Measurements from ENCODE around the gene AGO1. TPM values are rescaled to one million over a fixed set of nuclear protein-coding genes. Genes with fewer than 3 reads are reported as not detected.

The AGO1 gene
- total and polyA plus RNA-seq, 2 of the 8 experiments (the other 6 are each of a cell fraction or from before 2014, with no cell fraction given), result 15.1 to 73.7 TPM

DNA sequence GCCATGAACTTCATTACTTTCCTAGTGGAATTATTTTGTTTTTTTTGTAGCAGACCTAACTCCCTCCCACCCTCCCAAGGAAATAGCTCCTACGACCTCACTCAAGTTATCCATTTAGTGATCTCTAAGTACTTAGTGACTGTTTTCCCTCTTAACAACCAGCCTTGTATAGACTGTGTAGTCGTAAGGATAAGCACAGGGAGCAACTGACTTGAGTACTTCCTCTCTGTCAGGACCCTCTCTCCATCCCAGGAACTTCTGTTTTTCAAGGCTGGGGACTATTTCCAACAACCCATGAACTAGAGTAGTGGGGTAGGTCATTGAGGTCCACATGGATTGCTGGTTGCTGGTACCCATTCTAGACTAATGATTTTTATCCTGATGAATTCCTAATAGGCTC, 1.9 kb downstream of the AGO1 start (continued):
- TF ChIP-seq, protein P1, sequence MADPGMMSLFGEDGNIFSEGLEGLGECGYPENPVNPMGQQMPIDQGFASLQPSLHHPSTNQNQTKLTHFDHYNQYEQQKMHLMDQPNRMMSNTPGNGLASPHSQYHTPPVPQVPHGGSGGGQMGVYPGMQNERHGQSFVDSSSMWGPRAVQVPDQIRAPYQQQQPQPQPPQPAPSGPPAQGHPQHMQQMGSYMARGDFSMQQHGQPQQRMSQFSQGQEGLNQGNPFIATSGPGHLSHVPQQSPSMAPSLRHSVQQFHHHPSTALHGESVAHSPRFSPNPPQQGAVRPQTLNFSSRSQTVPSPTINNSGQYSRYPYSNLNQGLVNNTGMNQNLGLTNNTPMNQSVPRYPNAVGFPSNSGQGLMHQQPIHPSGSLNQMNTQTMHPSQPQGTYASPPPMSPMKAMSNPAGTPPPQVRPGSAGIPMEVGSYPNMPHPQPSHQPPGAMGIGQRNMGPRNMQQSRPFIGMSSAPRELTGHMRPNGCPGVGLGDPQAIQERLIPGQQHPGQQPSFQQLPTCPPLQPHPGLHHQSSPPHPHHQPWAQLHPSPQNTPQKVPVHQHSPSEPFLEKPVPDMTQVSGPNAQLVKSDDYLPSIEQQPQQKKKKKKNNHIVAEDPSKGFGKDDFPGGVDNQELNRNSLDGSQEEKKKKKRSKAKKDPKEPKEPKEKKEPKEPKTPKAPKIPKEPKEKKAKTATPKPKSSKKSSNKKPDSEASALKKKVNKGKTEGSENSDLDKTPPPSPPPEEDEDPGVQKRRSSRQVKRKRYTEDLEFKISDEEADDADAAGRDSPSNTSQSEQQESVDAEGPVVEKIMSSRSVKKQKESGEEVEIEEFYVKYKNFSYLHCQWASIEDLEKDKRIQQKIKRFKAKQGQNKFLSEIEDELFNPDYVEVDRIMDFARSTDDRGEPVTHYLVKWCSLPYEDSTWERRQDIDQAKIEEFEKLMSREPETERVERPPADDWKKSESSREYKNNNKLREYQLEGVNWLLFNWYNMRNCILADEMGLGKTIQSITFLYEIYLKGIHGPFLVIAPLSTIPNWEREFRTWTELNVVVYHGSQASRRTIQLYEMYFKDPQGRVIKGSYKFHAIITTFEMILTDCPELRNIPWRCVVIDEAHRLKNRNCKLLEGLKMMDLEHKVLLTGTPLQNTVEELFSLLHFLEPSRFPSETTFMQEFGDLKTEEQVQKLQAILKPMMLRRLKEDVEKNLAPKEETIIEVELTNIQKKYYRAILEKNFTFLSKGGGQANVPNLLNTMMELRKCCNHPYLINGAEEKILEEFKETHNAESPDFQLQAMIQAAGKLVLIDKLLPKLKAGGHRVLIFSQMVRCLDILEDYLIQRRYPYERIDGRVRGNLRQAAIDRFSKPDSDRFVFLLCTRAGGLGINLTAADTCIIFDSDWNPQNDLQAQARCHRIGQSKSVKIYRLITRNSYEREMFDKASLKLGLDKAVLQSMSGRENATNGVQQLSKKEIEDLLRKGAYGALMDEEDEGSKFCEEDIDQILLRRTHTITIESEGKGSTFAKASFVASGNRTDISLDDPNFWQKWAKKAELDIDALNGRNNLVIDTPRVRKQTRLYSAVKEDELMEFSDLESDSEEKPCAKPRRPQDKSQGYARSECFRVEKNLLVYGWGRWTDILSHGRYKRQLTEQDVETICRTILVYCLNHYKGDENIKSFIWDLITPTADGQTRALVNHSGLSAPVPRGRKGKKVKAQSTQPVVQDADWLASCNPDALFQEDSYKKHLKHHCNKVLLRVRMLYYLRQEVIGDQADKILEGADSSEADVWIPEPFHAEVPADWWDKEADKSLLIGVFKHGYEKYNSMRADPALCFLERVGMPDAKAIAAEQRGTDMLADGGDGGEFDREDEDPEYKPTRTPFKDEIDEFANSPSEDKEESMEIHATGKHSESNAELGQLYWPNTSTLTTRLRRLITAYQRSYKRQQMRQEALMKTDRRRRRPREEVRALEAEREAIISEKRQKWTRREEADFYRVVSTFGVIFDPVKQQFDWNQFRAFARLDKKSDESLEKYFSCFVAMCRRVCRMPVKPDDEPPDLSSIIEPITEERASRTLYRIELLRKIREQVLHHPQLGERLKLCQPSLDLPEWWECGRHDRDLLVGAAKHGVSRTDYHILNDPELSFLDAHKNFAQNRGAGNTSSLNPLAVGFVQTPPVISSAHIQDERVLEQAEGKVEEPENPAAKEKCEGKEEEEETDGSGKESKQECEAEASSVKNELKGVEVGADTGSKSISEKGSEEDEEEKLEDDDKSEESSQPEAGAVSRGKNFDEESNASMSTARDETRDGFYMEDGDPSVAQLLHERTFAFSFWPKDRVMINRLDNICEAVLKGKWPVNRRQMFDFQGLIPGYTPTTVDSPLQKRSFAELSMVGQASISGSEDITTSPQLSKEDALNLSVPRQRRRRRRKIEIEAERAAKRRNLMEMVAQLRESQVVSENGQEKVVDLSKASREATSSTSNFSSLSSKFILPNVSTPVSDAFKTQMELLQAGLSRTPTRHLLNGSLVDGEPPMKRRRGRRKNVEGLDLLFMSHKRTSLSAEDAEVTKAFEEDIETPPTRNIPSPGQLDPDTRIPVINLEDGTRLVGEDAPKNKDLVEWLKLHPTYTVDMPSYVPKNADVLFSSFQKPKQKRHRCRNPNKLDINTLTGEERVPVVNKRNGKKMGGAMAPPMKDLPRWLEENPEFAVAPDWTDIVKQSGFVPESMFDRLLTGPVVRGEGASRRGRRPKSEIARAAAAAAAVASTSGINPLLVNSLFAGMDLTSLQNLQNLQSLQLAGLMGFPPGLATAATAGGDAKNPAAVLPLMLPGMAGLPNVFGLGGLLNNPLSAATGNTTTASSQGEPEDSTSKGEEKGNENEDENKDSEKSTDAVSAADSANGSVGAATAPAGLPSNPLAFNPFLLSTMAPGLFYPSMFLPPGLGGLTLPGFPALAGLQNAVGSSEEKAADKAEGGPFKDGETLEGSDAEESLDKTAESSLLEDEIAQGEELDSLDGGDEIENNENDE (IDR thresholded peaks at IDR 0.05; ENCODE audit: insufficient replicate concordance, low read length), result no peak
- TF ChIP-seq CBX5 (IDR thresholded peaks at IDR 0.05; ENCODE audit: low read depth, low read length) (no peak), SIRT6 (IDR thresholded peaks at IDR 0.05; ENCODE audit: low read length) (no peak), GTF2F1 (IDR thresholded peaks at IDR 0.05; ENCODE audit: borderline replicate concordance, low read depth, low read length) (no peak)
